ENCODE data around the gene SGTB. TPM values are rescaled to one million over a fixed set of nuclear protein-coding genes. Genes with fewer than 3 reads are reported as not detected.

Gene SGTB
- total and polyA plus RNA-seq, 2 experiments from 2014 or later = 8.0 to 12.5 TPM

GRCh38 chr5:65722575-65723403 is 880 bp upstream of the SGTB start:
- DNase-seq (ENCODE audit: low spot score) = peak; percentile 74
- Histone ChIP-seq H3K9me2 (ENCODE audit: insufficient read depth) (no peaks in the 10 kb centered on the region), H3F3A (replicated peaks; ENCODE audit: low read depth) (peaks cover 5% of the 10 kb centered on the region), H3K27ac (ENCODE audit: low read depth) (peak overlapping the region; percentile 97), H3K27me3 (ENCODE audit: insufficient read depth) (no peaks in the 10 kb centered on the region), H3K4me1 (ENCODE audit: insufficient read depth) (peaks cover 29% of the 10 kb centered on the region), H3K79me2 (replicated peaks; ENCODE audit: insufficient read depth) (peaks cover 65% of the 10 kb centered on the region), H4K20me1 (replicated peaks; ENCODE audit: insufficient read depth) (peaks cover 17% of the 10 kb centered on the region), H3K4me2 (peak overlapping the region; percentile 93), H2AFZ (peak overlapping the region; percentile 14; the same call in 1 of the 2 replicates), H3K36me3 (ENCODE audit: insufficient read depth) (no peaks in the 10 kb centered on the region), H3K4me3 (peak overlapping the region; percentile 89)
- Mint-ChIP-seq H3K9me3 (no peaks in the 10 kb centered on the region; the same call in 1 of the 3 replicates), H3K27me3 (ENCODE audit: insufficient read depth, low read depth, poor library complexity) (peaks cover 4% of the 10 kb centered on the region), H3K4me3 (peak overlapping the region; percentile 95), H3K27ac (peak overlapping the region; percentile 98), H3K4me1 (peaks cover 19% of the 10 kb centered on the region), H3K36me3 (ENCODE audit: low read depth) (peaks cover 16% of the 10 kb centered on the region)
- ATAC-seq = peak; percentile 48
- no peak for TF ChIP-seq EZH2 (IDR thresholded peaks at IDR 0.05; ENCODE audit: low read depth, unreplicated experiment)
- no peak for TF ChIP-seq CREB1 (CRISPR knock-in tag; IDR thresholded peaks at IDR 0.05; ENCODE audit: low read depth)
- TF ChIP-seq, protein P1, sequence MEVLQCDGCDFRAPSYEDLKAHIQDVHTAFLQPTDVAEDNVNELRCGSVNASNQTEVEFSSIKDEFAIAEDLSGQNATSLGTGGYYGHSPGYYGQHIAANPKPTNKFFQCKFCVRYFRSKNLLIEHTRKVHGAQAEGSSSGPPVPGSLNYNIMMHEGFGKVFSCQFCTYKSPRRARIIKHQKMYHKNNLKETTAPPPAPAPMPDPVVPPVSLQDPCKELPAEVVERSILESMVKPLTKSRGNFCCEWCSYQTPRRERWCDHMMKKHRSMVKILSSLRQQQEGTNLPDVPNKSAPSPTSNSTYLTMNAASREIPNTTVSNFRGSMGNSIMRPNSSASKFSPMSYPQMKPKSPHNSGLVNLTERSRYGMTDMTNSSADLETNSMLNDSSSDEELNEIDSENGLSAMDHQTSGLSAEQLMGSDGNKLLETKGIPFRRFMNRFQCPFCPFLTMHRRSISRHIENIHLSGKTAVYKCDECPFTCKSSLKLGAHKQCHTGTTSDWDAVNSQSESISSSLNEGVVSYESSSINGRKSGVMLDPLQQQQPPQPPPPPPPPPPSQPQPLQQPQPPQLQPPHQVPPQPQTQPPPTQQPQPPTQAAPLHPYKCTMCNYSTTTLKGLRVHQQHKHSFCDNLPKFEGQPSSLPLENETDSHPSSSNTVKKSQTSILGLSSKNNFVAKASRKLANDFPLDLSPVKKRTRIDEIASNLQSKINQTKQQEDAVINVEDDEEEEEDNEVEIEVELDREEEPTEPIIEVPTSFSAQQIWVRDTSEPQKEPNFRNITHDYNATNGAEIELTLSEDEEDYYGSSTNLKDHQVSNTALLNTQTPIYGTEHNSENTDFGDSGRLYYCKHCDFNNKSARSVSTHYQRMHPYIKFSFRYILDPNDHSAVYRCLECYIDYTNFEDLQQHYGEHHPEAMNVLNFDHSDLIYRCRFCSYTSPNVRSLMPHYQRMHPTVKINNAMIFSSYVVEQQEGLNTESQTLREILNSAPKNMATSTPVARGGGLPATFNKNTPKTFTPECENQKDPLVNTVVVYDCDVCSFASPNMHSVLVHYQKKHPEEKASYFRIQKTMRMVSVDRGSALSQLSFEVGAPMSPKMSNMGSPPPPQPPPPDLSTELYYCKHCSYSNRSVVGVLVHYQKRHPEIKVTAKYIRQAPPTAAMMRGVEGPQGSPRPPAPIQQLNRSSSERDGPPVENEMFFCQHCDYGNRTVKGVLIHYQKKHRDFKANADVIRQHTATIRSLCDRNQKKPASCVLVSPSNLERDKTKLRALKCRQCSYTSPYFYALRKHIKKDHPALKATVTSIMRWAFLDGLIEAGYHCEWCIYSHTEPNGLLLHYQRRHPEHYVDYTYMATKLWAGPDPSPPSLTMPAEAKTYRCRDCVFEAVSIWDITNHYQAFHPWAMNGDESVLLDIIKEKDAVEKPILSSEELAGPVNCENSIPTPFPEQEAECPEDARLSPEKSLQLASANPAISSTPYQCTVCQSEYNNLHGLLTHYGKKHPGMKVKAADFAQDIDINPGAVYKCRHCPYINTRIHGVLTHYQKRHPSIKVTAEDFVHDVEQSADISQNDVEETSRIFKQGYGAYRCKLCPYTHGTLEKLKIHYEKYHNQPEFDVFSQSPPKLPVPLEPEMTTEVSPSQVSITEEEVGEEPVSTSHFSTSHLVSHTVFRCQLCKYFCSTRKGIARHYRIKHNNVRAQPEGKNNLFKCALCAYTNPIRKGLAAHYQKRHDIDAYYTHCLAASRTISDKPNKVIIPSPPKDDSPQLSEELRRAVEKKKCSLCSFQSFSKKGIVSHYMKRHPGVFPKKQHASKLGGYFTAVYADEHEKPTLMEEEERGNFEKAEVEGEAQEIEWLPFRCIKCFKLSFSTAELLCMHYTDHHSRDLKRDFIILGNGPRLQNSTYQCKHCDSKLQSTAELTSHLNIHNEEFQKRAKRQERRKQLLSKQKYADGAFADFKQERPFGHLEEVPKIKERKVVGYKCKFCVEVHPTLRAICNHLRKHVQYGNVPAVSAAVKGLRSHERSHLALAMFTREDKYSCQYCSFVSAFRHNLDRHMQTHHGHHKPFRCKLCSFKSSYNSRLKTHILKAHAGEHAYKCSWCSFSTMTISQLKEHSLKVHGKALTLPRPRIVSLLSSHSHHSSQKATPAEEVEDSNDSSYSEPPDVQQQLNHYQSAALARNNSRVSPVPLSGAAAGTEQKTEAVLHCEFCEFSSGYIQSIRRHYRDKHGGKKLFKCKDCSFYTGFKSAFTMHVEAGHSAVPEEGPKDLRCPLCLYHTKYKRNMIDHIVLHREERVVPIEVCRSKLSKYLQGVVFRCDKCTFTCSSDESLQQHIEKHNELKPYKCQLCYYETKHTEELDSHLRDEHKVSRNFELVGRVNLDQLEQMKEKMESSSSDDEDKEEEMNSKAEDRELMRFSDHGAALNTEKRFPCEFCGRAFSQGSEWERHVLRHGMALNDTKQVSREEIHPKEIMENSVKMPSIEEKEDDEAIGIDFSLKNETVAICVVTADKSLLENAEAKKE (CRISPR knock-in tag; IDR thresholded peaks at IDR 0.05) = no peak
- TF ChIP-seq STAT1 (IDR thresholded peaks at IDR 0.05; ENCODE audit: unreplicated experiment) = no peak
- no peak for TF ChIP-seq ZNF331 (CRISPR knock-in tag; IDR thresholded peaks at IDR 0.05; ENCODE audit: low read depth)
- TF ChIP-seq POLR2AphosphoS5 (IDR thresholded peaks at IDR 0.05; ENCODE audit: low read depth) = no peak; the same call in 1 of the 2 replicates

All from GM23338 (cell line).